Measurements from ENCODE around the gene ACOT2.
"Not testable (repeated sequence)": the region's sequence is repeated elsewhere in the genome, so short reads cannot be mapped to it uniquely, and the experiment has no call there.

The ACOT2 gene

DNA sequence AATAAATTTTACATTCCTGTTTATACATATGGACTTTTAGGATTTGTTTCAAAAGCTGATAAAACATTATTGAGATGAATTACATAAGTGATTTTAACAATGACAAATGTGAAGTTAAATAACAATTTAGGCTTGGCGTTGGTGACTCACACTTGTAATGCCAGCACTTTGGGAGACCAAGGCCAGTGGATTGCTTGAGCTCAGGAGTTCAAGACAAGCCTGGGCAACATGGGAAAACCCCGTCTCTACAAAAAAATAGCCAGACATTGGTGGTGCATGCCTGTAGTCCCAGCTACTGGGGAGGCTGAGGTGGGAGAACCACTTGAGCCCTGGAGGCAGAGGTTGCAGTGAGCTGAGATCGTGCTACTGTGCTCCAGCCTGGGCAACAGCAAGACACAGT lies 7.4 kb downstream of the ACOT2 start:
- H3K4me3 ChIP-seq (ENCODE audit: control insufficient read depth, low read depth, low read length), result no peak overlapping the region
- DNase-seq (ENCODE audit: low read depth), result no peak
- TF ChIP-seq CTCF (IDR thresholded peaks at IDR 0.05; ENCODE audit: control insufficient read depth, insufficient read depth, low read depth, low read length, missing control alignments), result no peak

DNA sequence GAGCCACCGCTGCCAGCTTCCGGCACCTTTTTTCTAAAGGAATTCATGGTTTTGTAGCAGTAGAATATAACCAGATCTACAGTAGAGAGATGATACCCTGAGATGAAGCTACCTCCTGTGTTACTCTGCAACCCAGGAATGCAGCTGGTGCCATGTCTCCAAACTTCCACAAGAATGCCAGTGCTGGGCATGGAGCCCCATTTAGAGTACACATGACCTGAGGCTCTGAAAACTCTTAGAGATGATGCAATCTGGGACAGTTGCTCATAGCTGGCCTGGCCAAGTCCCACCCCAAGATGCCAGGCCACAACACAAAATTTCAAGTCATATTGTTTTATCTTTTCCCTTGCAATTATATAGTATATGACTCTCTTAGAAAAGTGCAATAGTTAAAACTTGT lies 8.2 kb downstream of the ACOT2 start:
- not testable (repeated sequence) for DNase-seq (ENCODE audit: low read depth); H3K4me3 ChIP-seq (ENCODE audit: control insufficient read depth, low read depth, low read length)

DNA sequence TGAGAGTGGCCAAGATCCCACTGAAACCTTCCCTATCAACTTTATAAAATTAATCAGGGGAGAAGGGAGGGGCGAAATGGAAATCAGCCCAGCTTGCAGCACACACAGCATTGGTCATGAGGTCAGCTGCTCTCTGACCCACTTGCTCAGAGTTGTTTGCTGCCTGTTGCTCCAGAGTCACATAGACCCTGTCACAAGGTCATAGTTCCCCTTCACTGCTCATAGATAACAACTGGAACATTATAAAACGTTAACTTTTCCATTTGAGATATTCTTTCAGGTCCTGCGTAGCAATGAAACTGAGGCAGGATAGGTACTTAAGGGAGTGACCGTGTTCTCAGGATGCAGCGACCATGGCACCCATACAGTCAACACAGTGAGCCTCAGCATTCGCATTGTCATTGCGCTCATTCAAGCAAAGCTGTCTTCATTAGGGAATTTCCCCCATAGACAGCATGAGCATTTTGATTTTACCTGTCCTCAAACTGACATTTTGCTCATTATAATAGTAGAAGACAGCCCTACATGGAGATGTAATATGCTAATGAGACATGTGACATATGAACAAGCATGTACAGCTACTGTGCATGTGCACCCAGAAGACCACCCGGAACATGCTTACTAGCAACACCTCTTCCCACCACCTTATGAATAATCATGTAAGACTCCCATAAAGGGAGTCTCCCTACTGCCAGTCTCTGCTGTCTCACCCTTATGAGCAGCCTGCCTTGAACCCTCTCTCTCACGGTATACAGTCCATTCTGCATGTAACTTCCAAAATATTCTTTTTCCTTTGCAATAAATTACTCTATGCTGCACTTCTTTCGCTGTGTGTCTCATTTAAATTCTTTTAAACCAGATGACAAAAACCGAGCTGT lies 13.3 kb downstream of the ACOT2 start:
- not testable (repeated sequence) for H3K4me3 ChIP-seq (ENCODE audit: control insufficient read depth, low read depth, low read length); DNase-seq (ENCODE audit: low read depth)

DNA sequence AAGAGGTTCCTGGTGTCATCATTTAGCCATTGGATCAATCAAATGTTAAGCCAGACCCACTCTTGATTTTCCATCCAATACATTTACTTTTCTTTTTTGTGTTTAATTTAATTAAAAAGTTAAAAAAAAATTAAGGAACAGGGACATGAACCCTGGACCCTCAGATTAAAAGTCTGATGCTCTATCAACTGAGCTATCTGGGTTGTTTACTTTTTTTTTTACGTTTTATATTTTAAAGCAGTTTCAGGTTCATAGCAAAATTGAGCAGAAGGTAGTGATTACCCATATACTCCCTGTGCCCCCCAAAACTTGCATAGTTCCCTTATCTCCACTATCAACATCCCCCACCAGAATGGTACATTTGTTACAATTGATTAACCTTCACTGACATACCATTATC lies 19.7 kb downstream of the ACOT2 start:
- no peak for DNase-seq (ENCODE audit: low read depth)
- no peak overlapping the region for H3K4me3 ChIP-seq (ENCODE audit: control insufficient read depth, low read depth, low read length)
- no peak for TF ChIP-seq CTCF (IDR thresholded peaks at IDR 0.05; ENCODE audit: control insufficient read depth, insufficient read depth, low read depth, low read length, missing control alignments)

DNA sequence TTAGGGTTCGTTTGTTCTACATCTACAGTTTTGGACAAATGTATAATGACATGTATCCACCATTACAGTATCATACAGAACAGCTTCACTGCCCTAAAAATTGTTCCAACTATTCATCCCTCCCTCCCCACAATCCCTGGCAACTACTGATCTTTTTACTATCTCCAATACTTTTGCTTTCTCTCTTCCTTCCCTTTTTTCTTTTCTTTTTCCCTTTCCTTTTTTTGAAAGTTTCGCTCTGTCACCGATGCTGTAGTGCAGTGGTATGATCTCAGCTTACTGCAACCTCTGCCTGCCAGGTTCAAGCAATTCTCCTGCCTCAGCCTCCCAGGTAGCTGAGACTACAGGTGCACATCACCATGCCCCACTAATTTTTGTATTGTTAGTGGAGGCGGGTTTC lies 20.1 kb downstream of the ACOT2 start:
- H3K4me3 ChIP-seq (ENCODE audit: control insufficient read depth, low read depth, low read length), result no peak overlapping the region
- DNase-seq (ENCODE audit: low read depth), result no peak
- TF ChIP-seq CTCF (IDR thresholded peaks at IDR 0.05; ENCODE audit: control insufficient read depth, insufficient read depth, low read depth, low read length, missing control alignments), result no peak

- H3K4me3 ChIP-seq (ENCODE audit: control insufficient read depth, low read depth, low read length); DNase-seq (ENCODE audit: low read depth): not testable (repeated sequence)
Measured at GRCh38 chr14:73590673-73591004, 21.6 kb downstream of the ACOT2 start.

- TF ChIP-seq CTCF (IDR thresholded peaks at IDR 0.05; ENCODE audit: control insufficient read depth, insufficient read depth, low read depth, low read length, missing control alignments), result no peak
- no peak for DNase-seq (ENCODE audit: low read depth)
- H3K4me3 ChIP-seq (ENCODE audit: control insufficient read depth, low read depth, low read length), result peak within 1 kb of the TSS; percentile 47
Measured at GRCh38 chr14:73591690-73592449, 22.9 kb downstream of the ACOT2 start, which contains the start of gene ACOT4. ACOT4 (plus strand) TSS chr14:73591873; CDS start chr14:73591960, 87 bp downstream.

- DNase-seq (ENCODE audit: low read depth), result no peak
- TF ChIP-seq CTCF (IDR thresholded peaks at IDR 0.05; ENCODE audit: control insufficient read depth, insufficient read depth, low read depth, low read length, missing control alignments), result no peak
- no peak overlapping the region for H3K4me3 ChIP-seq (ENCODE audit: control insufficient read depth, low read depth, low read length)
Measured at GRCh38 chr14:73594491-73594890, 25.5 kb downstream of the ACOT2 start.

Data from AG09309 (cell line).